22Rv1 (cell line): ENCODE data around the gene C2CD2.

Experiments
- H3K27ac ChIP-seq: fragments of 450-650 bp; 2 replicates; pipeline ENCODE4 v1.5.1; 2017
- ZFX ChIP-seq: fragments of 450-650 bp; IDR thresholded peaks from 2 replicates; pipeline ENCODE4 v1.6.1; 2017; ENCODE audit warnings: antibody characterized with exemption, borderline replicate concordance
- TF ChIP-seq, protein P1 (sequence below): fragments of 450-650 bp; IDR thresholded peaks from 2 replicates; pipeline ENCODE4 v1.5.1; 2017; ENCODE audit warnings: mild to moderate bottlenecking

The C2CD2 gene

DNA sequence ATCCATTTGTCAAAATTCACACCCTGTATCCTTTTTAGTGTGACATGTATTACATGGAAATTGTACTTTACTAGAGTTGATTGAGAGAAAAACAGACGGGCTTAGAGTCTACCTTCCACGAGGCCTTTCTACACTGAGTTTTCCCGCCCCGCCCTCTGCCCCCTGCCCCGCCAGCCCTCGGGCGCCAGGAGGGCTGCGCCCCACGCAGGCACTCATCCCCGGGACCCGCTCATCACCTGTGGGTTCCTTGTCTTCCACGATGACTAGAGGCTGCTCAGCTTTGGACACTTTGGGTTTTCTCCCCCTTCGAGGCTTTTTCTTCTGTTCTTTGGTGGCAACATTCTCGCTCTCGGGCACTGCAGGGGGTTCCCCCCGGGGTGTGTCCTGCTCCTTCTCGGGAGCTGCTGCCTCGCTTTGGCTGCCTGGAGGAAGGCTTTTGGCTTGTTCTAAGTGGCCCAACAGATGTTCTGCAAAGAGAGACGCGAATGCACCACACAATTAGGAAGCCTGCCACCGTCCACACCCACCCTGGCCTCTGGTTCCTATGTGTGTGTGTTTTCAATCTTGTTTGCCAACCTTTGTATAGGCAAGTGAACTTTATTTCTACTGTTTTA, 114.3 kb downstream of the C2CD2 start:
- TF ChIP-seq, protein P1, sequence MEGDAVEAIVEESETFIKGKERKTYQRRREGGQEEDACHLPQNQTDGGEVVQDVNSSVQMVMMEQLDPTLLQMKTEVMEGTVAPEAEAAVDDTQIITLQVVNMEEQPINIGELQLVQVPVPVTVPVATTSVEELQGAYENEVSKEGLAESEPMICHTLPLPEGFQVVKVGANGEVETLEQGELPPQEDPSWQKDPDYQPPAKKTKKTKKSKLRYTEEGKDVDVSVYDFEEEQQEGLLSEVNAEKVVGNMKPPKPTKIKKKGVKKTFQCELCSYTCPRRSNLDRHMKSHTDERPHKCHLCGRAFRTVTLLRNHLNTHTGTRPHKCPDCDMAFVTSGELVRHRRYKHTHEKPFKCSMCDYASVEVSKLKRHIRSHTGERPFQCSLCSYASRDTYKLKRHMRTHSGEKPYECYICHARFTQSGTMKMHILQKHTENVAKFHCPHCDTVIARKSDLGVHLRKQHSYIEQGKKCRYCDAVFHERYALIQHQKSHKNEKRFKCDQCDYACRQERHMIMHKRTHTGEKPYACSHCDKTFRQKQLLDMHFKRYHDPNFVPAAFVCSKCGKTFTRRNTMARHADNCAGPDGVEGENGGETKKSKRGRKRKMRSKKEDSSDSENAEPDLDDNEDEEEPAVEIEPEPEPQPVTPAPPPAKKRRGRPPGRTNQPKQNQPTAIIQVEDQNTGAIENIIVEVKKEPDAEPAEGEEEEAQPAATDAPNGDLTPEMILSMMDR: no peak
- no peak for TF ChIP-seq ZFX
- H3K27ac ChIP-seq: no peak overlapping the region

DNA sequence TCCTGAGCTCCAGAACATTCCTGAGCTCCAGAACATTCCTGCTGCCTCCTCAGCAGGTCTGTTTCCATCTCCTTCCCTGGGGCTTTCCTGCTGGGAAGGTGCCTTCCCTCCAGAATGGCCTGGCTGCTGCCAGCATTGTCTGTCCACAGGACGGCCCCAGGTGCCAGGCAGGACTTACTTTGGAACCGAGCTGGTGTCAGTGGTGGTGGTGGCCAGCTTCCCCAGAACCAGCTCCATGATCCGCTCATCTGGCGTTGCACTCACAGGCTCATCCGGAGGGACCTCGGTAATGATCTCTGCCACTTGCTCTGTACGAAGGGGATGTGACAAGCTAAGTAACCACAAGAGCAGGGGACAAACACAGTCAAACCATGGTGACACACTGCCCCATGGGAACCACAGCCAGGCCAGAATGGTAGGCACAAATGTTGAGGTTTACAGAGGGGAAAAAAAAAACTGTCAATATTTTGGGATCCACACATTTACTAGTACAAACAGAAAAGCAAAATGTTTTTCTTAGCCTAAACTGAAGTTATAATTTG, 116.0 kb downstream of the C2CD2 start:
- TF ChIP-seq, protein P1: no peak
- no peak for TF ChIP-seq ZFX
- H3K27ac ChIP-seq: no peak overlapping the region

DNA sequence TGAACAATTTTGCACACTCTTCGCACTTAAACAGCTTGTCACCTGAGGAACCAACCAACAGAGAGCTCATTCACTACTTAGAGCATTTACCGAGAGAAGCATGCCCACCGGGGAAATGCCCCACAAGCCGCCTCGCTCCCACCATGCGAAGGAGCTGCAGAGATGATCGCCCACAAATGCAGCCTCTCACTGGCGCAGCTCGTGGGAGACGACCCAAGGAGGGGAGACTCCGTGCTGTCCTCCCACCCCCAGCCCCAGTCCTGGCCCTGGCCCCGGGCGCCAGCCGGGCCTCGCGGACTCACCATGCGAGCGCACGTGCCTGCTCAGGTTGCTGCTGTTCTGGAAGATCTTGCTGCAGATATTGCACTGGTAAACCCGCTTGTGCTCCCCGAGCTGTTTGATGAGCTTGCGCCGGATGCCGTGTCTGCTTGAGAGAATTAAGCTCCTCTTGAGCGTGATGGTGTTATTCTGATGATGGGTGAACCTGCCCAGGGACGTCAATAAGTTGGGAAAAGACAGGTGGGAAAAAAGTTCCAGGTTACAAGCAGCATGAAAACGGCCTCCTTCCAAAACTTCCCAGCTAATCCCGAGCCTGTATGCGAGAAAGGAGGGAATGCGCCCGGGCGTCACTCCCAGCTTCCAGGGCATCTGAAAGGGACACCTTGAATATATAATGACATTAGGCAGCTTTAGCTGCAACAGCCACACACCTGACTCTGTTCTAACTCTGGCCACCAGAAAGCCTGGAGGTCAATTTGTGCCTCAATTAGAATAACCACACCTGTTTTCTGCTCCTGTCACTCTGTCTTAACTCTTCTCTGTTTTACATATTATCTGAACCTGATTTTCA, 117.4 kb downstream of the C2CD2 start:
- H3K27ac ChIP-seq: no peak overlapping the region
- TF ChIP-seq ZFX: no peak

DNA sequence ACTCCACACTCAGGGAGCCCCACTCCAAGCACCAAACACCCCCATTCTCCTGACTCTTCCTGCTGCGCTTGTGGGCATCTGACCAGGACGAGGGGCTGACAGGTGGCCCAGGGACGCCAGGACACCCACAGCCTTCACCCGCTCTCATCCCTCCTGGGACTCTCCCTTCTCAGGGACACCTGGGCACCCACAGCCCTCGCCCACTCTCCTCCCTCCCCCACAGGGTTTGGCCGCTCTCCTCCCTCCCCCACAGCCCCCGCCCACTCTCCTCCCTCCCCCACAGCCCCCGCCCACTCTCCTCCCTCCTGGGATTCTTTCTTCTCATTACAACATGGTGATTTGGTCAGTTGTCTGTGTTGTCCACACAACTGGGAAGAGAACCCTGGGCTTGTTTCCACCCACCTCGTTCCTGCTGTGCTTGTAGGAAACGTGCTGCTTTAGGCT, 118.1 kb downstream of the C2CD2 start:
- TF ChIP-seq, protein P1: no peak
- no peak for TF ChIP-seq ZFX
- H3K27ac ChIP-seq: no peak overlapping the region
